A673 (cell line): ENCODE results near the gene MDGA2. TPM values are rescaled to one million over a fixed set of nuclear protein-coding genes. Genes with fewer than 3 reads are reported as not detected.

Source experiments
- BruUV-seq: library from RNA; stranded (reverse); fragments of 400-500 nt; replicated peaks from 2 replicates; lab custom pipeline; 2021; lab: Mats Ljungman, UMichigan
- CTCF ChIA-PET: fragments of 300-600 bp; sonication (Branson Sonifier 250); formaldehyde crosslinking; loops from one replicate; lab custom pipeline; 2022; ENCODE audit warnings: antibody characterized with exemption; lab: Charles Lee
- POLR2A ChIA-PET: fragments of 300-600 bp; sonication (Branson Sonifier 250); formaldehyde crosslinking; loops from one replicate; lab custom pipeline; 2022; ENCODE audit warnings: antibody characterized with exemption; ENCODE audit not compliant: low non-redundant PET; lab: Charles Lee
- DNase-seq: peaks from one replicate; pipeline ENCODE4 v3.0.0-alpha.2; 2015; ENCODE audit warnings: low spot score
- H3K27ac ChIP-seq: fragments of 200-600 bp; sonication (generic); 2 replicates; pipeline ENCODE4 v1.5.1; 2016; ENCODE audit warnings: mixed run types, low read depth, mild to moderate bottlenecking, mixed read lengths, antibody characterized with exemption, low read length; ENCODE audit not compliant: poor library complexity, severe bottlenecking
- H3K27me3 ChIP-seq: fragments of 200-600 bp; sonication (generic); replicated peaks from 2 replicates; pipeline ENCODE4 v1.6.1; 2017; ENCODE audit warnings: mixed run types, low read depth, mild to moderate bottlenecking, mixed read lengths, antibody characterized with exemption, low read length; ENCODE audit not compliant: insufficient read depth, poor library complexity
- H3K36me3 ChIP-seq: fragments of 200-600 bp; sonication (generic); 2 replicates; pipeline ENCODE4 v1.6.1; 2016; ENCODE audit warnings: mixed run types, mild to moderate bottlenecking, mixed read lengths, antibody characterized with exemption, low read length; ENCODE audit not compliant: insufficient read depth, poor library complexity, severe bottlenecking
- H3K4me1 ChIP-seq: fragments of 200-600 bp; sonication (generic); 2 replicates; pipeline ENCODE4 v1.6.1; 2017; ENCODE audit warnings: mixed run types, mild to moderate bottlenecking, mixed read lengths, antibody characterized with exemption, low read length; ENCODE audit not compliant: insufficient read depth, poor library complexity, severe bottlenecking
- H3K4me3 ChIP-seq: fragments of 200-600 bp; sonication (generic); 2 replicates; pipeline ENCODE4 v1.5.1; 2016; ENCODE audit warnings: low read depth, mixed run types, mild to moderate bottlenecking, mixed read lengths, low read length; ENCODE audit not compliant: poor library complexity, severe bottlenecking
- H3K9me3 ChIP-seq: fragments of 200-600 bp; sonication (generic); 2 replicates; pipeline ENCODE4 v1.6.1; 2016; ENCODE audit warnings: mixed run types, low read depth, mild to moderate bottlenecking, mixed read lengths, antibody characterized with exemption, low read length; ENCODE audit not compliant: poor library complexity, severe bottlenecking
- EZH2 ChIP-seq: fragments of 200-600 bp; sonication (generic); IDR thresholded peaks from 2 replicates; pipeline ENCODE4 v1.6.1; 2017; ENCODE audit warnings: borderline replicate concordance, low read depth, mild to moderate bottlenecking, mixed read lengths, antibody characterized with exemption, low read length; ENCODE audit not compliant: poor library complexity, severe bottlenecking
- intact Hi-C: fragments of 100-400 bp; cut with micrococcal nuclease; formaldehyde crosslinking; loops from one replicate; pipeline ENCODE4 v1.10.0; 2022; ENCODE audit not compliant: unreplicated experiment
- total RNA-seq: library from RNA; stranded (reverse); gene quantifications from 2 replicates; pipeline ENCODE4 v1.2.3, GENCODE V29; 2021
- TF ChIP-seq, protein P1 (sequence below): fragments of 300-800, 200-600 bp; sonication (generic); conservative IDR thresholded peaks from 2 replicates; pipeline ENCODE4 v1.5.1; 2017; ENCODE audit warnings: low read depth, mild to moderate bottlenecking, antibody characterized with exemption, low read length, moderate library complexity, mixed read lengths

The MDGA2 gene
- total RNA-seq, 1 experiment from 2014 or later, result not detected

DNA sequence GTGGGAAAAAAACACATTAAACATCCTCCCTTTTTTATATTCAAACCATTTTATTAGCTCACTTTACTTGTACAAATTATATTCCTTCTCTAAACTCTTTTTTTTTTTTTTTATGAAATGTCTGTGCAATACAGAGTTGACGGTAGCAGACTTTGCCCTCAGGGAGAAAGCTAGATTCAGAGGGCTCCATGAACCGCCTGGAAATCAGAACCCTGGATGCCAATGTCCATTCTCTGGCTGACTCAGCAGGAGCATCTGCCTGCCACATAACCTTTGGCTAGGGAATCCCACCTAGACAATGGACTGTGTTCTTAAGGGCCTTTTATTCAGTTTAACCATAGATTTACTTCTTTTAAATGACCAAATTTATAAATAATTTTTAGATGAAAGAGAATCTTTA lies 467.0 kb downstream of the MDGA2 start:
- no peaks in the 10 kb centered on the region for H3K36me3 ChIP-seq
- intact Hi-C loops, result no loop called here
- no TSS peak for BruUV-seq
- no peaks in the 10 kb centered on the region for H3K27me3 ChIP-seq
- TF ChIP-seq, protein P1, sequence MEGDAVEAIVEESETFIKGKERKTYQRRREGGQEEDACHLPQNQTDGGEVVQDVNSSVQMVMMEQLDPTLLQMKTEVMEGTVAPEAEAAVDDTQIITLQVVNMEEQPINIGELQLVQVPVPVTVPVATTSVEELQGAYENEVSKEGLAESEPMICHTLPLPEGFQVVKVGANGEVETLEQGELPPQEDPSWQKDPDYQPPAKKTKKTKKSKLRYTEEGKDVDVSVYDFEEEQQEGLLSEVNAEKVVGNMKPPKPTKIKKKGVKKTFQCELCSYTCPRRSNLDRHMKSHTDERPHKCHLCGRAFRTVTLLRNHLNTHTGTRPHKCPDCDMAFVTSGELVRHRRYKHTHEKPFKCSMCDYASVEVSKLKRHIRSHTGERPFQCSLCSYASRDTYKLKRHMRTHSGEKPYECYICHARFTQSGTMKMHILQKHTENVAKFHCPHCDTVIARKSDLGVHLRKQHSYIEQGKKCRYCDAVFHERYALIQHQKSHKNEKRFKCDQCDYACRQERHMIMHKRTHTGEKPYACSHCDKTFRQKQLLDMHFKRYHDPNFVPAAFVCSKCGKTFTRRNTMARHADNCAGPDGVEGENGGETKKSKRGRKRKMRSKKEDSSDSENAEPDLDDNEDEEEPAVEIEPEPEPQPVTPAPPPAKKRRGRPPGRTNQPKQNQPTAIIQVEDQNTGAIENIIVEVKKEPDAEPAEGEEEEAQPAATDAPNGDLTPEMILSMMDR, result no peak
- no peak for TF ChIP-seq EZH2
- CTCF ChIA-PET, result interaction anchor here (0.7 kb wide), 1 partner anchor 1663 kb away, joined by 3 read pairs; no protein-coding TSS in a partner anchor
- DNase-seq, result no peak
- no peaks in the 10 kb centered on the region for H3K4me1 ChIP-seq
- no peaks in the 10 kb centered on the region for H3K9me3 ChIP-seq
- POLR2A ChIA-PET, result no interaction called here
- H3K4me3 ChIP-seq, result no peak overlapping the region
- no peak overlapping the region for H3K27ac ChIP-seq

DNA sequence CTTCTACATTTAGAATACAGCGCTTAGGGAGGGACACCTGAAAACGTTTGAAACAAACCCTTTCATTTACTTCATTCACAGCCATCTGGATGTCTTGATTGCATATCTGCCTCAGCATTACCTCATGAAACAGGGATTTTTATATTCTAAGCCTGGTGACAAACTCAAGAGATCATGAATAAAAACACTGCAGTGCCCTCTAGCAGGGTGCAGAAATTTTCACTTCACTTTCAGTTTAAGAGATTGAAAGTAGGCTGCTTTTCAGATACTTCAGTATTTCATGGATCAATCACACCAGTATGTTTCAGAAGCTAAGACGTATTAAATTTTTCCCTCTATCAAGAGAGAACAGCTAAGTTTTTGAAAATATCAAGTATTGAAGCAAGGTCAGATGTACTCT lies 467.8 kb downstream of the MDGA2 start:
- H3K4me3 ChIP-seq, result no peak overlapping the region
- no peaks in the 10 kb centered on the region for H3K36me3 ChIP-seq
- no peak overlapping the region for H3K27ac ChIP-seq
- intact Hi-C loops, result no loop called here
- POLR2A ChIA-PET, result no interaction called here
- TF ChIP-seq EZH2, result no peak
- TF ChIP-seq, protein P1, result peak; percentile 49
- no peaks in the 10 kb centered on the region for H3K9me3 ChIP-seq
- CTCF ChIA-PET, result no interaction called here
- peak; percentile 37 for DNase-seq
- H3K27me3 ChIP-seq, result no peaks in the 10 kb centered on the region
- H3K4me1 ChIP-seq, result no peaks in the 10 kb centered on the region
- BruUV-seq, result no TSS peak

DNA sequence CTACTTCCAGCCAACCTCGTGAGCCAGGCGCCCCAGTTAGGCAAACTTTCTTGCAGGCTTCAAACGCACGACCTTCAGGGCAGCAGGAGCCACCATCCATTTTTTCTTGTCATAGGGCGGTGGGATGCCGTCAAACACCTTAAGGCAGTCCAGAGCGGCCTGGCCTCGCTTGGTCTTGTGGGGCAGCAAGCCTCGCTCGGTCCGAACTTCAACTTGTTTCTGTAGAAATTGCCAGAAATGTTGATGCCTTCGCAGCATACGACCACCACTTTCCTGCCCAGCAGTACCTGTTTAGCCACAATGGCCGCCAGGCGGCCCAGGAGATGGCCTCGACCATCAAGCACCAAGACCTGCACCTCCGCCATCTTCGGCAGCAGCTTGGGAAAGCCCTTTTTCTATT lies 474.7 kb downstream of the MDGA2 start:
- H3K27me3 ChIP-seq, result no peaks in the 10 kb centered on the region
- H3K4me1 ChIP-seq, result no peaks in the 10 kb centered on the region
- H3K36me3 ChIP-seq, result no peaks in the 10 kb centered on the region
- H3K27ac ChIP-seq, result no peak overlapping the region
- TF ChIP-seq, protein P1, result no peak
- TF ChIP-seq EZH2, result no peak
- H3K9me3 ChIP-seq, result no peaks in the 10 kb centered on the region
- ChIA-PET CTCF (no interaction called here), POLR2A (no interaction called here)
- BruUV-seq, result no TSS peak
- no peak overlapping the region for H3K4me3 ChIP-seq
- intact Hi-C loops, result no loop called here
- DNase-seq, result no peak
